Measurements from ENCODE around the gene OASL.
A peak's percentile ranks its signal among the peaks of the same experiment; 100 is the strongest.
"Not testable (repeated sequence)": the region's sequence is repeated elsewhere in the genome, so short reads cannot be mapped to it uniquely, and the experiment has no call there.

Gene OASL

GRCh38 chr12:121038861-121039668 is at the start of gene OASL:
Gene OASL, minus strand, starts transcription at chr12:121039246. Its CDS starts 275 bp downstream, at chr12:121038971.
- DNase-seq, result no peak

- no peak for DNase-seq
Observed at GRCh38 chr12:121088195-121088585, 49.1 kb upstream of the OASL start.

- DNase-seq, result no peak
Observed at GRCh38 chr12:121087467-121088194, 48.6 kb upstream of the OASL start.

- no peak for DNase-seq
Observed at GRCh38 chr12:121086781-121087295, 47.8 kb upstream of the OASL start.

- DNase-seq, result no peak
Observed at GRCh38 chr12:121085506-121086353, 46.7 kb upstream of the OASL start.

- no peak for DNase-seq
Observed at GRCh38 chr12:121085069-121085468, 46.0 kb upstream of the OASL start.

- no peak for DNase-seq
Observed at GRCh38 chr12:121084229-121084628, 45.2 kb upstream of the OASL start.

GRCh38 chr12:121080909-121081308 is 41.9 kb upstream of the OASL start:
- no peak for DNase-seq

GRCh38 chr12:121079736-121080272 is 40.8 kb upstream of the OASL start:
- no peak for DNase-seq

- not testable (repeated sequence) for DNase-seq
Observed at GRCh38 chr12:121077440-121077839, 38.4 kb upstream of the OASL start.

GRCh38 chr12:121075911-121076310 is 36.9 kb upstream of the OASL start:
- not testable (repeated sequence) for DNase-seq

GRCh38 chr12:121072147-121072546 is 33.1 kb upstream of the OASL start:
- DNase-seq, result no peak

- DNase-seq, result no peak
Observed at GRCh38 chr12:121069206-121069605, 30.2 kb upstream of the OASL start.

GRCh38 chr12:121065345-121065744 is 26.3 kb upstream of the OASL start:
- DNase-seq, result no peak

- DNase-seq, result not testable (repeated sequence)
Observed at GRCh38 chr12:121064586-121064985, 25.5 kb upstream of the OASL start.

GRCh38 chr12:121064116-121064515 is 25.1 kb upstream of the OASL start:
- no peak for DNase-seq

- DNase-seq, result no peak
Observed at GRCh38 chr12:121062391-121063045, 23.5 kb upstream of the OASL start.

- DNase-seq, result peak; percentile 15
Observed at GRCh38 chr12:121061831-121062230, 22.8 kb upstream of the OASL start.

- DNase-seq, result peak; percentile 49
Observed at GRCh38 chr12:121060149-121061001, 21.3 kb upstream of the OASL start.

- no peak for DNase-seq
Observed at GRCh38 chr12:121059031-121059898, 20.2 kb upstream of the OASL start.
